Measurements from ENCODE around the gene ATXN1. TPM values are rescaled to one million over a fixed set of nuclear protein-coding genes. Genes with fewer than 3 reads are reported as not detected.
"Not testable (repeated sequence)": the region's sequence is repeated elsewhere in the genome, so short reads cannot be mapped to it uniquely, and the experiment has no call there.

The ATXN1 gene
- total and polyA plus RNA-seq, 7 experiments from 2014 or later = 1.5 to 82.7 (median 42.4) TPM

GRCh38 chr6:16614143-16614542, 147.1 kb downstream of the ATXN1 start:
- peaks cover 4 to 24% (median 14%) of the 10 kb centered on the region in 5 donors for H3K36me3 Mint-ChIP-seq
- intact Hi-C loops (cut with micrococcal nuclease); H3K4me1 Mint-ChIP-seq; H3K36me3 ChIP-seq (ENCODE audit: control insufficient read depth in 2 of 3, insufficient read depth in 3 of 3, low read length in 3 of 3); H3K4me3 ChIP-seq (ENCODE audit: low read length); ATAC-seq; H3K4me3 Mint-ChIP-seq; H3K27ac ChIP-seq (ENCODE audit: low read depth, low read length); H3K27me3 Mint-ChIP-seq; H3K27me3 ChIP-seq (ENCODE audit: control insufficient read depth in 2 of 2, insufficient read depth in 2 of 2, low read length in 2 of 2); CTCF ChIA-PET; POLR2A ChIA-PET; H3K27ac Mint-ChIP-seq; H3K4me1 ChIP-seq (ENCODE audit: control insufficient read depth in 2 of 2, insufficient read depth in 2 of 2, low read length in 2 of 2); H3K9me3 Mint-ChIP-seq; H3K9me3 ChIP-seq (ENCODE audit: control insufficient read depth in 2 of 3, low read length in 3 of 3); DNase-seq: not testable (repeated sequence)

DNA sequence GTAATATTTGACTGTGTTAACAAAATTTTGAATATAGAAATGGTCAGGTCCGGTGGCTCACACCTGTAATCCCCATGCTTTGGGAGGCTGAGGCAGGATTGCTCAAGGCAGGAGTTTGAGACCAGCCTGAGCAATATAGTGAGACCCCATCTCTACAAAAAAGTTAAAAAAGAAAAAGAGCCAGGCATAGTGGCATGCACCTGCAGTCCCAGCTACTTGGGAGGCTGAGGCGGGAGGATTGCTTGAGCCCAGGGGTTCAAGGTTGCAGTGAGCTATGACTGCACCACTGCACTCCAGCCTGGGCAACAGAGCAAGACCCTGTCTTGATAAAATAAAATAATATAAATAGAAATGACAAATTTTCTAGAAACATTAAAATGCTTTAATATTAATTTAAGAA, 147.8 kb downstream of the ATXN1 start:
- POLR2A ChIA-PET; H3K27ac ChIP-seq (ENCODE audit: low read depth, low read length); H3K27me3 ChIP-seq (ENCODE audit: control insufficient read depth in 2 of 2, insufficient read depth in 2 of 2, low read length in 2 of 2); H3K4me3 Mint-ChIP-seq; CTCF ChIA-PET; H3K4me3 ChIP-seq (ENCODE audit: low read length); H3K27me3 Mint-ChIP-seq; intact Hi-C loops (cut with micrococcal nuclease); H3K4me1 Mint-ChIP-seq; H3K4me1 ChIP-seq (ENCODE audit: control insufficient read depth in 2 of 2, insufficient read depth in 2 of 2, low read length in 2 of 2); ATAC-seq; H3K9me3 Mint-ChIP-seq; DNase-seq; H3K36me3 ChIP-seq (ENCODE audit: control insufficient read depth in 2 of 3, insufficient read depth in 3 of 3, low read length in 3 of 3); H3K27ac Mint-ChIP-seq; H3K9me3 ChIP-seq (ENCODE audit: control insufficient read depth in 2 of 3, low read length in 3 of 3): not testable (repeated sequence)
- peaks cover 4 to 29% (median 17%) of the 10 kb centered on the region in 5 donors for H3K36me3 Mint-ChIP-seq

DNA sequence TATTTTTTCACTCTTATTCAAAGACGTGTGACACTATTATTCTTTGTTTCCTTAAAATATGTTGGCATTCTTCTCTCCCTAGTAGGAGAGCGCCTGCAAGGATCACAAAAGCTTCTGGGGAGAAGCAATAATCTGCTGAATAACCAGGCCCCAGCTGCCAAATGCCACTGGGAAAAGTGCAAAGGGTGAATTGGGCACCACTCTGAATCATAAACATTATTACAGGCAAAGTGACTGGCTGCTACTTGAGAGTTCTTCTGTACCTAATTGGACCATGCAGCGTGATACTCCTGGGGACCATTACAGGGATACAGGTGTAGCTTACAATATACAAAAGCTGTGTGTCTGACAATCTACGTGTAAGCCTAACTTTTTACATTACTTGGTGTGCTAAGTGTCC, 152.8 kb downstream of the ATXN1 start:
- H3K27me3 Mint-ChIP-seq = no peaks in the 10 kb centered on the region
- Histone ChIP-seq H3K27me3 (ENCODE audit: control insufficient read depth in 2 of 2, insufficient read depth in 2 of 2, low read length in 2 of 2) (no peaks in the 10 kb centered on the region), H3K36me3 (ENCODE audit: control insufficient read depth in 2 of 3, insufficient read depth in 3 of 3, low read length in 3 of 3) (no peaks in the 10 kb centered on the region), H3K9me3 (ENCODE audit: control insufficient read depth in 2 of 3, low read length in 3 of 3) (no peaks in the 10 kb centered on the region), H3K27ac (ENCODE audit: low read depth, low read length) (no peak overlapping the region), H3K4me3 (ENCODE audit: low read length) (no peak overlapping the region), H3K4me1 (ENCODE audit: control insufficient read depth in 2 of 2, insufficient read depth in 2 of 2, low read length in 2 of 2) (peaks cover 0 to 3% of the 10 kb centered on the region in 2 donors)
- peak overlapping the region in 1 of 9 donors; percentile 24 for H3K27ac Mint-ChIP-seq
- CTCF ChIA-PET = no interaction called here
- peaks cover 4 to 38% (median 18%) of the 10 kb centered on the region in 5 donors for H3K36me3 Mint-ChIP-seq
- no peak for ATAC-seq
- peaks cover 0 to under 1% (median 0%) of the 10 kb centered on the region in 11 donors for H3K9me3 Mint-ChIP-seq
- intact Hi-C loops (cut with micrococcal nuclease) = no loop called here
- H3K4me3 Mint-ChIP-seq = no peak overlapping the region
- POLR2A ChIA-PET = no interaction called here
- H3K4me1 Mint-ChIP-seq = peaks cover 4 to 10% (median 6%) of the 10 kb centered on the region in 7 donors
- DNase-seq = no peak

GRCh38 chr6:16602035-16602434, 159.2 kb downstream of the ATXN1 start:
- H3K4me1 ChIP-seq (ENCODE audit: control insufficient read depth in 2 of 2, insufficient read depth in 2 of 2, low read length in 2 of 2) = peaks cover 0 to 17% of the 10 kb centered on the region in 2 donors
- CTCF ChIA-PET = no interaction called here
- Mint-ChIP-seq H3K36me3 (peaks cover 0 to 18% (median 13%) of the 10 kb centered on the region in 5 donors), H3K27ac (no peak overlapping the region), H3K4me1 (peaks cover 9 to 27% (median 21%) of the 10 kb centered on the region in 7 donors), H3K27me3 (no peaks in the 10 kb centered on the region), H3K9me3 (peaks cover 0 to 2% (median 0%) of the 10 kb centered on the region in 11 donors), H3K4me3 (no peak overlapping the region)
- intact Hi-C loops (cut with micrococcal nuclease) = no loop called here
- DNase-seq (peak in 1 of 9 donors; percentile 55), ATAC-seq (no peak)
- no peak overlapping the region for H3K27ac ChIP-seq (ENCODE audit: low read depth, low read length)
- H3K36me3 ChIP-seq (ENCODE audit: control insufficient read depth in 2 of 3, insufficient read depth in 3 of 3, low read length in 3 of 3) = no peaks in the 10 kb centered on the region
- H3K9me3 ChIP-seq (ENCODE audit: control insufficient read depth in 2 of 3, low read length in 3 of 3) = no peaks in the 10 kb centered on the region
- H3K27me3 ChIP-seq (ENCODE audit: control insufficient read depth in 2 of 2, insufficient read depth in 2 of 2, low read length in 2 of 2) = no peaks in the 10 kb centered on the region
- H3K4me3 ChIP-seq (ENCODE audit: low read length) = no peak overlapping the region
- POLR2A ChIA-PET = no interaction called here

DNA sequence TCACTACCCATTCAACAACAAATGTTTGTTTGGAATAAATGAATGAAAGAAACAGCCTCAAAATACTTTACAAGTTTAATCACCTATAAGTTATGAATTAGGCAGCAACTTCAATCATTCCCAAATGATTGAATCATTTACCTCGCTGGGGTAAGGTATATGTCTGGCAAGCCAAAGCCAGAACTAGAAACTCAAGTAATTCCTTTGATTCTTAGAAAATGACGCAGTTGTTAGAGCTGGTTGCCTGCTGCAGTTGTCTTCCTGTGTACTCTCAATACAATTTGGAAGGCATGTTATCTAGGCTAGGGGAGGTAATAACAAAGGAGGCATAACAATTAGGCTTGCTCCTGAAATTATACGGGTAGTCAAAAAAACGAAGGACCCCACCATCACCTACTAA, 160.6 kb downstream of the ATXN1 start:
- intact Hi-C loops (cut with micrococcal nuclease) = no loop called here
- no peaks in the 10 kb centered on the region for H3K36me3 ChIP-seq (ENCODE audit: control insufficient read depth in 2 of 3, insufficient read depth in 3 of 3, low read length in 3 of 3)
- H3K27ac Mint-ChIP-seq = no peak overlapping the region
- H3K9me3 Mint-ChIP-seq = peaks cover 0 to 2% (median 0%) of the 10 kb centered on the region in 11 donors
- no peaks in the 10 kb centered on the region for H3K27me3 ChIP-seq (ENCODE audit: control insufficient read depth in 2 of 2, insufficient read depth in 2 of 2, low read length in 2 of 2)
- H3K4me1 Mint-ChIP-seq = peaks cover 11 to 27% (median 22%) of the 10 kb centered on the region in 7 donors
- no peaks in the 10 kb centered on the region for H3K27me3 Mint-ChIP-seq
- no peak overlapping the region for H3K27ac ChIP-seq (ENCODE audit: low read depth, low read length)
- ATAC-seq (no peak), DNase-seq (no peak)
- H3K4me3 Mint-ChIP-seq = no peak overlapping the region
- peaks cover 0 to 19% (median 15%) of the 10 kb centered on the region in 5 donors for H3K36me3 Mint-ChIP-seq
- POLR2A ChIA-PET = no interaction called here
- H3K4me3 ChIP-seq (ENCODE audit: low read length) = no peak overlapping the region
- CTCF ChIA-PET = no interaction called here
- H3K4me1 ChIP-seq (ENCODE audit: control insufficient read depth in 2 of 2, insufficient read depth in 2 of 2, low read length in 2 of 2) = peaks cover 0 to 17% of the 10 kb centered on the region in 2 donors
- H3K9me3 ChIP-seq (ENCODE audit: control insufficient read depth in 2 of 3, low read length in 3 of 3) = no peaks in the 10 kb centered on the region

GRCh38 chr6:16600026-16600425, 161.2 kb downstream of the ATXN1 start:
- no peaks in the 10 kb centered on the region for H3K27me3 ChIP-seq (ENCODE audit: control insufficient read depth in 2 of 2, insufficient read depth in 2 of 2, low read length in 2 of 2)
- ChIA-PET CTCF (no interaction called here), POLR2A (no interaction called here)
- H3K27me3 Mint-ChIP-seq = no peaks in the 10 kb centered on the region
- peaks cover 0 to 2% (median 0%) of the 10 kb centered on the region in 11 donors for H3K9me3 Mint-ChIP-seq
- no peak overlapping the region for H3K4me3 ChIP-seq (ENCODE audit: low read length)
- peaks cover 0 to 22% (median 15%) of the 10 kb centered on the region in 5 donors for H3K36me3 Mint-ChIP-seq
- no peak overlapping the region for H3K27ac Mint-ChIP-seq
- H3K9me3 ChIP-seq (ENCODE audit: control insufficient read depth in 2 of 3, low read length in 3 of 3) = no peaks in the 10 kb centered on the region
- peaks cover 0 to 17% of the 10 kb centered on the region in 2 donors for H3K4me1 ChIP-seq (ENCODE audit: control insufficient read depth in 2 of 2, insufficient read depth in 2 of 2, low read length in 2 of 2)
- H3K4me3 Mint-ChIP-seq = no peak overlapping the region
- no peaks in the 10 kb centered on the region for H3K36me3 ChIP-seq (ENCODE audit: control insufficient read depth in 2 of 3, insufficient read depth in 3 of 3, low read length in 3 of 3)
- ATAC-seq (no peak), DNase-seq (no peak)
- H3K4me1 Mint-ChIP-seq = peaks cover 11 to 27% (median 22%) of the 10 kb centered on the region in 7 donors
- H3K27ac ChIP-seq (ENCODE audit: low read depth, low read length) = no peak overlapping the region
- intact Hi-C loops (cut with micrococcal nuclease) = no loop called here

DNA sequence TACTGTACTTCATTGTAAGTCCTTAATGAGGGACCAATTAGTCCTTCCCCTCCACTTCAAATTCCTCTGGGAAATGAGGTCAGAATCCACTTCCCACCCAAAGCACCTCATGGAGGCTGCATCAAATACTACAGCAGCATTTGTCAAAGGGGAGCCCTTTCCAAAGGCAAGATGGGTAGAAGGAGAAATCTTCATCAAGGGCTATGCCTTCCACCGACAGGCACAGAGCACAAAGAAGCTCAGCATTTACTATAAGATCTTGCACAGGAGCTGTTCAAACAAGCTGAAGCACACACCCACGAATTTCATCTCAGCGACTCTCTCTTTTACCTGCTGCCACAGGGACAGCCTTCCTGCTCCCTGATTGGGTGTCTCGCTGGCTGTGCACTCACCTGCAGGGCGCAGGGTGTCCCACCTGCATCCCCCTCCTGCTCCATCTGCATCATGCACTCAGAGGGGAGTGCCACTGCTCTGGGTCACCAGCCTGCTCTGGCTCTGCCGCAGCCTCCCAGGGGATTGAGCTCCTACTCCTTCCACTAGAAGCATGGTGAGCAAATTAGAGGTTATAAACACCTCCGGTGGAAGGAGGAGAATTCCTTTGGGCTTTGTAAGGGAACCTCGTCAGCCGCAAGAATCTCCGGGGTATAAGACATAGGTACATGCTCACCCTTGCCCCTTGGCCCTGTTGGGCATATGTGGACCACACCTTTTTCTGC, 164.5 kb downstream of the ATXN1 start:
- H3K27me3 Mint-ChIP-seq = no peaks in the 10 kb centered on the region
- H3K9me3 Mint-ChIP-seq = peaks cover 0 to 2% (median 0%) of the 10 kb centered on the region in 11 donors
- H3K36me3 Mint-ChIP-seq = peaks cover 0 to 19% (median 15%) of the 10 kb centered on the region in 5 donors
- peaks cover 3 to 25% (median 12%) of the 10 kb centered on the region in 7 donors for H3K4me1 Mint-ChIP-seq
- Histone ChIP-seq H3K4me3 (ENCODE audit: low read length) (no peak overlapping the region), H3K27me3 (ENCODE audit: control insufficient read depth in 2 of 2, insufficient read depth in 2 of 2, low read length in 2 of 2) (no peaks in the 10 kb centered on the region), H3K4me1 (ENCODE audit: control insufficient read depth in 2 of 2, insufficient read depth in 2 of 2, low read length in 2 of 2) (peaks cover 0 to 14% of the 10 kb centered on the region in 2 donors), H3K27ac (ENCODE audit: low read depth, low read length) (no peak overlapping the region), H3K36me3 (ENCODE audit: control insufficient read depth in 2 of 3, insufficient read depth in 3 of 3, low read length in 3 of 3) (no peaks in the 10 kb centered on the region), H3K9me3 (ENCODE audit: control insufficient read depth in 2 of 3, low read length in 3 of 3) (no peaks in the 10 kb centered on the region)
- ChIA-PET CTCF (no interaction called here), POLR2A (no interaction called here)
- no peak for DNase-seq
- no peak for ATAC-seq
- intact Hi-C loops (cut with micrococcal nuclease) = no loop called here
- no peak overlapping the region for H3K4me3 Mint-ChIP-seq
- H3K27ac Mint-ChIP-seq = no peak overlapping the region
